Esophagus muscularis mucosa (tissue), 4 donors: ENCODE data around the gene CSGALNACT2. TPM values are rescaled to one million over a fixed set of nuclear protein-coding genes. Genes with fewer than 3 reads are reported as not detected.

Experiments
- DNase-seq: peaks from one replicate; pipeline ENCODE4 v3.0.0-alpha.2; 2017; ENCODE audit errors: extremely low spot score
- H3K27ac ChIP-seq, 4 donors: fragments of 200-600 bp; sonication (generic); replicated peaks in 1 of 4; 1 replicate in 3 of 4; 2 replicates in 1 of 4; pipeline ENCODE4 v1.5.1; 2016 to 2019; ENCODE audit warnings: mild to moderate bottlenecking in 1 of 4
- H3K27me3 ChIP-seq, 4 donors: fragments of 200-600 bp; sonication (generic); one replicate each; pipeline versions ENCODE4 v1.5.1 to v1.6.0; 2016 to 2019
- H3K36me3 ChIP-seq, 4 donors: fragments of 200-600 bp; sonication (generic); one replicate each; pipeline ENCODE4 v1.5.1; 2016 to 2019
- H3K4me1 ChIP-seq, 4 donors: fragments of 200-600 bp; sonication (generic); one replicate each; pipeline ENCODE4 v1.5.1; 2016 to 2019
- H3K4me3 ChIP-seq, 4 donors: fragments of 200-600 bp; sonication (generic); 1 replicate in 2 of 4; 2 replicates in 2 of 4; pipeline ENCODE4 v1.5.1; 2016 to 2019; ENCODE audit warnings: mild to moderate bottlenecking in 4 of 4, moderate library complexity in 1 of 4
- H3K9me3 ChIP-seq, 4 donors: fragments of 200-600 bp; sonication (generic); 1 replicate in 3 of 4; 2 replicates in 1 of 4; pipeline ENCODE4 v1.5.1; 2016 to 2019
- CTCF ChIP-seq, 3 experiments: fragments of 200-600 bp in 2 of 3; fragments of 450-650 bp in 1 of 3; sonication (generic) in 2 of 3; IDR thresholded peaks; one replicate each; pipeline ENCODE4 v1.5.1; 2017 to 2019; ENCODE audit warnings: antibody characterized with exemption in 3 of 3, mild to moderate bottlenecking in 2 of 3, moderate library complexity in 1 of 3
- EP300 ChIP-seq: sonication (generic); formaldehyde crosslinking; IDR thresholded peaks from one replicate; pipeline ENCODE4 v1.6.1; 2017; ENCODE audit warnings: antibody characterized with exemption
- POLR2A ChIP-seq: fragments of 450-650 bp; IDR thresholded peaks from one replicate; pipeline ENCODE4 v1.6.1; 2017; ENCODE audit warnings: antibody characterized with exemption, moderate library complexity, mild to moderate bottlenecking, low read depth
- POLR2AphosphoS5 ChIP-seq, 2 donors: sonication (generic); formaldehyde crosslinking; IDR thresholded peaks; one replicate each; pipeline ENCODE4 v1.6.1; 2017; ENCODE audit warnings: antibody characterized with exemption in 2 of 2
- WGBS: methylation state at CpG from one replicate; pipeline ENCODE4 v1.1.5; 2018; 5-methylcytosine and 5-hydroxymethylcytosine counted together
- intact Hi-C: fragments of 100-400 bp; cut with DNase I; formaldehyde crosslinking; loops from one replicate; pipeline ENCODE4 v1.15.1; 2023
- total RNA-seq, 4 donors: library from RNA; depleted of rRNA; stranded (reverse); fragments of >200 nt; gene quantifications; one replicate each; pipeline versions ENCODE4 v1.1.0 to v1.2.1, GENCODE V29; 2016

Gene CSGALNACT2
- total RNA-seq, 4 donors from 2014 or later: 25.6 to 39.5 (median 33.9) TPM

- Histone ChIP-seq H3K27ac (no peak overlapping the region), H3K4me3 (no peak overlapping the region), H3K27me3 (peaks cover 0 to 26% (median 4%) of the 10 kb centered on the region in 4 donors), H3K9me3 (no peaks in the 10 kb centered on the region), H3K36me3 (peaks cover 0 to 4% (median 0%) of the 10 kb centered on the region in 4 donors), H3K4me1 (peaks cover 10 to 17% (median 16%) of the 10 kb centered on the region in 4 donors)
- no peak for DNase-seq
- intact Hi-C loops: no loop called here
- TF ChIP-seq POLR2A: no peak
- TF ChIP-seq EP300: no peak
- TF ChIP-seq POLR2AphosphoS5 (IDR thresholded peaks at IDR 0.05): no peak
- TF ChIP-seq CTCF (IDR thresholded peaks at IDR 0.05): no peak
- WGBS: 79% methylated on average over 7 of the region's 15 CpGs
Measured at GRCh38 chr10:43197834-43198681, 59.8 kb downstream of the CSGALNACT2 start.

DNA sequence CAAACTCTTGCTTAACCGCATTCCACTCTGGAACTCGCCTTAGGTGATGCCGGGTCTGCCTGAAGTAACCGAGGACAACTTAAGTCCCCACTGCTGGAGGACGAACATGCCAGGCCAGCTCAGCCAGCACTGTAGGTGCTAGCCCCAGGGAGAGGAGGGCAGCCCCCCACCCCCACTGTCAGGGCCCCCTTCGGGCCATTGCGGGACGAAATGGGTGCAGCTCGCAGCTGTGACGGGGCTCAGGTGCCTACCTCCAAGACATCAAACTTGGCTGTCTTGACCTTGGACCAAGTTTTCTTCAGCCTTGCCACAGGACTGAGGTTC lies 60.4 kb downstream of the CSGALNACT2 start:
- H3K36me3 ChIP-seq: peaks cover 0 to 4% (median 0%) of the 10 kb centered on the region in 4 donors
- 100% methylated on average over 3 of the region's 10 CpGs for WGBS
- TF ChIP-seq CTCF (IDR thresholded peaks at IDR 0.05) (no peak), POLR2AphosphoS5 (IDR thresholded peaks at IDR 0.05) (no peak), POLR2A (no peak), EP300 (no peak)
- no peak overlapping the region for H3K4me3 ChIP-seq
- intact Hi-C loops: no loop called here
- H3K4me1 ChIP-seq: peaks cover 10 to 23% (median 17%) of the 10 kb centered on the region in 4 donors
- H3K9me3 ChIP-seq: no peaks in the 10 kb centered on the region
- no peak for DNase-seq
- H3K27ac ChIP-seq: no peak overlapping the region
- H3K27me3 ChIP-seq: peaks cover 0 to 26% (median 4%) of the 10 kb centered on the region in 4 donors

DNA sequence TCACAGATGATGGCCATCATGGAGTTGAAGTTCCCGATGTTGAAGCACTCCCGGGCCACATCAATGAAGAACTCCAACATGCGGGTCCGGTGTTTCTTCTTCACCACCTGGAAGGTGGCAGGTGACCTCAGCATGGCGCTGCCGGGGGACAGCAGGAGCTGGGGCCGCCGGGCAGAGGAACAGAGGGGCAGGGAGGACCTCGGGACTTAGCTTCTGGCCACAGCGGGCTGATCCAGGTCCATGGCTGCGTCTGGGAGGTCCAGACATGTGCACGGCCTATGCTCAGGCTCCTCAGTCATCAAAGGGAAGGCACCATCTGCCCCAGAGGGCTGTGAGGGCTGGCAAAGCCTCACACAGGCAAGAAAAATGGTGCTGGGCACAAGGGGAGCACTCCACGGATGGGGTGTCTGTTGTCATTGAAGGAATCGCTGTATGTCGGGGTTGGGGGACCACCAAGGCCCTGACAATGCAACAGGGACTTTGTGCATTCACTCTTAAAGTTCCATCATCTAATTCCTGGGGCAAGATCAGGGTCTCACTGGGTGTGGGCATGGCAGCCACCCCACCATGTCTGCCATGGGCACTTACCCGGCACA lies 60.9 kb downstream of the CSGALNACT2 start:
- H3K4me1 ChIP-seq: peaks cover 10 to 23% (median 17%) of the 10 kb centered on the region in 4 donors
- peaks cover 0 to 4% (median 0%) of the 10 kb centered on the region in 4 donors for H3K36me3 ChIP-seq
- no peak overlapping the region for H3K27ac ChIP-seq
- 96% methylated on average over 8 of the region's 16 CpGs for WGBS
- TF ChIP-seq POLR2AphosphoS5 (IDR thresholded peaks at IDR 0.05): no peak
- TF ChIP-seq CTCF (IDR thresholded peaks at IDR 0.05): no peak
- no peak for TF ChIP-seq EP300
- no peak for TF ChIP-seq POLR2A
- DNase-seq: no peak
- no peak overlapping the region for H3K4me3 ChIP-seq
- H3K27me3 ChIP-seq: peaks cover 0 to 26% (median 4%) of the 10 kb centered on the region in 4 donors
- intact Hi-C loops: no loop called here
- no peaks in the 10 kb centered on the region for H3K9me3 ChIP-seq

DNA sequence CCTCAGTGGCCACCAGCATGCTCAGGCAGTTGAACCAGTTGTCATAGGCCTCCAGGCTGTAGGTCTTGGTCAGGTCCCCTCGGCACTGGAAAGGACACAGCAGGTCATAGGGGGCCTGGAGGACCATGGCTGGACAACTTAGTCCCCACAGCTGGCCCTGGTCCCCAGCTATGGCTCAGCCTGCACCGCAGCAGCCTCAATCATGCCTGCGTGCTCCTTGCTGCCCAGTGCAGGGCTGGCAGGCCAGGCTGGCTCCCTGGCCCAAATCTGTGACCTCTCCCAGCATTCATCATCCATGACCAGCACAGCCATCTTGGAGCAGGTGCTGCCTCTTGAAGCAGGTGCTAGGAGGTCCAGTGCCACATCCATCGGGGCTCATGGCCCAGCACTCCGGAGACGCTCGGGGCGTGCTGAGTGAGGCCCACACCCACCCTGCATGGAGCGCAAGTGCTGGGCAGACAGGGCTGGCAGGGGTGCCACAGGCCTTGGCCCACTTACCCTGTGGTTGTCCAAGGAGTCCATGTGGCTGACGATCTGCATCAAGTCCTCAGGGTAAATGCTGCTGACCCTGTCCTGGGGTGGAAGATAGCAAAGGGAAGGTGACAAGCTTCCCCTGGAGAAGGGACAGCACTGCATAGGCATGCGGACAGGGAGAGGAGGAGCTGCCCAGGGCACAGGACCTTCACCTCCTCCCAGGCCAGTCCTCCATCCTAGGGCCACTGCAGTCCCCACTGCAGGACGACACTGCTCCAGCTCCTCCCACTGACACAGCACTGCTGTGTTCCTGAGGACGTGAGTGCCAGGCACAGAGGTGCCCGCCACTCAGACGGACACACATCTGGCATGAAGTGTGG lies 61.7 kb downstream of the CSGALNACT2 start:
- no peak for DNase-seq
- Histone ChIP-seq H3K4me3 (no peak overlapping the region), H3K4me1 (peaks cover 10 to 23% (median 17%) of the 10 kb centered on the region in 4 donors), H3K9me3 (no peaks in the 10 kb centered on the region), H3K27me3 (peaks cover 0 to 26% (median 4%) of the 10 kb centered on the region in 4 donors), H3K27ac (no peak overlapping the region), H3K36me3 (peaks cover 0 to 4% (median 0%) of the 10 kb centered on the region in 4 donors)
- intact Hi-C loops: no loop called here
- TF ChIP-seq EP300 (no peak), POLR2A (no peak), CTCF (IDR thresholded peaks at IDR 0.05) (no peak), POLR2AphosphoS5 (IDR thresholded peaks at IDR 0.05) (no peak)
- WGBS: 100% methylated on average over 2 of the region's 15 CpGs
